Uterus (tissue), 4 donors: ENCODE results near the gene ARHGAP18. TPM values are rescaled to one million over a fixed set of nuclear protein-coding genes. Genes with fewer than 3 reads are reported as not detected.

Source experiments
- DNase-seq, 2 donors: peaks; one replicate each; pipeline ENCODE4 v3.0.0-alpha.2; 2019 to 2020
- H3K27ac ChIP-seq, 2 donors: fragments of 200-600 bp; sonication (generic); 1 replicate in 1 of 2; 2 replicates in 1 of 2; pipeline ENCODE4 v1.5.1; 2016 to 2018
- H3K27me3 ChIP-seq, 2 donors: fragments of 200-600 bp; sonication (generic); one replicate each; pipeline ENCODE4 v1.5.1; 2018 to 2019; ENCODE audit warnings: control low read depth in 1 of 2
- H3K36me3 ChIP-seq, 2 donors: fragments of 200-600 bp; sonication (generic); one replicate each; pipeline ENCODE4 v1.5.1; 2019; ENCODE audit warnings: control low read depth in 1 of 2
- H3K4me1 ChIP-seq, 2 donors: fragments of 200-600 bp; sonication (generic); one replicate each; pipeline ENCODE4 v1.5.1; 2018 to 2019; ENCODE audit warnings: control low read depth in 1 of 2
- H3K4me3 ChIP-seq, 2 donors: fragments of 200-600 bp; sonication (generic); 1 replicate in 1 of 2; 2 replicates in 1 of 2; pipeline ENCODE4 v1.5.1; 2018 to 2019; ENCODE audit warnings: mild to moderate bottlenecking in 1 of 2
- H3K9me3 ChIP-seq, 2 donors: fragments of 200-600 bp; sonication (generic); one replicate each; pipeline ENCODE4 v1.5.1; 2019; ENCODE audit warnings: control low read depth in 1 of 2
- CTCF ChIP-seq, 4 experiments: fragments of 200-600 bp in 2 of 4; fragments of 450-650 bp in 2 of 4; sonication (generic) in 2 of 4; IDR thresholded peaks; one replicate each; pipeline ENCODE4 v1.5.1; 2016 to 2019; ENCODE audit warnings: antibody characterized with exemption in 4 of 4, mild to moderate bottlenecking in 2 of 4, moderate library complexity in 1 of 4
- POLR2A ChIP-seq, 2 donors: fragments of 450-650 bp; IDR thresholded peaks; one replicate each; pipeline ENCODE4 v1.6.1; 2016; ENCODE audit warnings: antibody characterized with exemption in 2 of 2, mild to moderate bottlenecking in 1 of 2, moderate library complexity in 1 of 2
- intact Hi-C: fragments of 100-400 bp; cut with DNase I; formaldehyde crosslinking; loops from one replicate; pipeline ENCODE4 v1.15.1; 2023; ENCODE audit warnings: low total_unique reads
- total RNA-seq, 4 donors: library from RNA; depleted of rRNA in 3 of 4; stranded (reverse); fragments of >200 nt in 3 of 4; gene quantifications; one replicate each; pipeline versions ENCODE4 v1.1.0 to v1.2.4, GENCODE V29; 2014 to 2023
- donor health status: DM: yes; HTN: yes; CAD: no.

Gene ARHGAP18
- total RNA-seq, 4 donors from 2014 or later, result 6.3 to 36.7 (median 15.4) TPM

GRCh38 chr6:129630596-129630995 lies 79.4 kb downstream of the ARHGAP18 start:
- Histone ChIP-seq H3K4me3 (no peak overlapping the region), H3K9me3 (no peaks in the 10 kb centered on the region), H3K27ac (no peak overlapping the region), H3K27me3 (no peaks in the 10 kb centered on the region), H3K4me1 (no peaks in the 10 kb centered on the region), H3K36me3 (no peaks in the 10 kb centered on the region)
- DNase-seq, result no peak
- intact Hi-C loops, result no loop called here
- TF ChIP-seq CTCF (IDR thresholded peaks at IDR 0.05) (no peak), POLR2A (IDR thresholded peaks at IDR 0.05) (no peak)

- Histone ChIP-seq H3K4me3 (no peak overlapping the region), H3K27ac (no peak overlapping the region), H3K4me1 (no peaks in the 10 kb centered on the region), H3K27me3 (no peaks in the 10 kb centered on the region), H3K36me3 (no peaks in the 10 kb centered on the region), H3K9me3 (no peaks in the 10 kb centered on the region)
- DNase-seq, result no peak
- TF ChIP-seq CTCF (IDR thresholded peaks at IDR 0.05), result no peak
- TF ChIP-seq POLR2A (IDR thresholded peaks at IDR 0.05), result no peak
- intact Hi-C loops, result no loop called here
Measured at GRCh38 chr6:129628101-129628815, 81.7 kb downstream of the ARHGAP18 start.

- no peaks in the 10 kb centered on the region for H3K27me3 ChIP-seq
- DNase-seq, result no peak
- no peaks in the 10 kb centered on the region for H3K4me1 ChIP-seq
- TF ChIP-seq POLR2A (IDR thresholded peaks at IDR 0.05) (no peak), CTCF (IDR thresholded peaks at IDR 0.05) (no peak)
- H3K4me3 ChIP-seq, result no peak overlapping the region
- H3K9me3 ChIP-seq, result no peaks in the 10 kb centered on the region
- no peaks in the 10 kb centered on the region for H3K36me3 ChIP-seq
- intact Hi-C loops, result no loop called here
- H3K27ac ChIP-seq, result no peak overlapping the region
Measured at GRCh38 chr6:129624488-129624887, 85.5 kb downstream of the ARHGAP18 start.

- intact Hi-C loops, result no loop called here
- Histone ChIP-seq H3K9me3 (no peaks in the 10 kb centered on the region), H3K4me1 (no peaks in the 10 kb centered on the region), H3K27ac (no peak overlapping the region), H3K4me3 (no peak overlapping the region), H3K27me3 (no peaks in the 10 kb centered on the region), H3K36me3 (no peaks in the 10 kb centered on the region)
- DNase-seq, result no peak
- TF ChIP-seq POLR2A (IDR thresholded peaks at IDR 0.05) (no peak), CTCF (IDR thresholded peaks at IDR 0.05) (no peak)
Measured at GRCh38 chr6:129623008-129623732, 86.8 kb downstream of the ARHGAP18 start.

GRCh38 chr6:129621252-129621651 lies 88.7 kb downstream of the ARHGAP18 start:
- DNase-seq, result no peak
- no peaks in the 10 kb centered on the region for H3K9me3 ChIP-seq
- H3K4me1 ChIP-seq, result no peaks in the 10 kb centered on the region
- H3K36me3 ChIP-seq, result no peaks in the 10 kb centered on the region
- intact Hi-C loops, result no loop called here
- no peak overlapping the region for H3K4me3 ChIP-seq
- TF ChIP-seq POLR2A (IDR thresholded peaks at IDR 0.05), result no peak
- no peak overlapping the region for H3K27ac ChIP-seq
- no peaks in the 10 kb centered on the region for H3K27me3 ChIP-seq
